Psoas muscle (tissue), 8 donors: ENCODE measurements around the gene RNF167. TPM values are rescaled to one million over a fixed set of nuclear protein-coding genes. Genes with fewer than 3 reads are reported as not detected.
A peak's percentile ranks its signal among the peaks of the same experiment; 100 is the strongest.

Experiments used
- ATAC-seq, 4 donors: fragments of 200-7000 bp; cut with Tn5 transposase; one replicate each; pipeline ENCODE4 v1.9.1; 2020; ENCODE audit warnings: moderate library complexity in 3 of 4, mild to moderate bottlenecking in 2 of 4
- DNase-seq, 2 donors: peaks; one replicate each; pipeline ENCODE4 v3.0.0-alpha.2; 2020
- H3K27ac ChIP-seq: fragments of 200-600 bp; one replicate; pipeline ENCODE4 v1.8.0; 2022
- H3K27me3 ChIP-seq, 3 donors: fragments of 200-600 bp in 1 of 3; one replicate each; pipeline versions ENCODE4 v1.6.1 to v1.8.0; 2013 to 2022; ENCODE audit warnings: low read length in 2 of 3, mild to moderate bottlenecking in 2 of 3, moderate library complexity in 1 of 3; ENCODE audit not compliant: insufficient read depth in 3 of 3
- H3K36me3 ChIP-seq, 2 donors: fragments of 200-600 bp in 1 of 2; one replicate each; pipeline versions ENCODE4 v1.6.1 to v1.8.0; 2013 to 2022; ENCODE audit warnings: low read depth in 1 of 2, mild to moderate bottlenecking in 1 of 2, moderate library complexity in 1 of 2; ENCODE audit not compliant: insufficient read depth in 1 of 2
- H3K4me1 ChIP-seq: fragments of 200-600 bp; one replicate; pipeline ENCODE4 v1.8.0; 2022
- H3K4me3 ChIP-seq: fragments of 200-600 bp; one replicate; pipeline ENCODE4 v1.8.0; 2022; ENCODE audit warnings: mild to moderate bottlenecking
- H3K9me3 ChIP-seq: fragments of 200-600 bp; one replicate; pipeline ENCODE4 v1.8.0; 2022
- WGBS, 3 donors: extraction: QIAGEN DNeasy Blood & Tissue Kit; methylation state at CpG; one replicate each; pipeline versions ENCODE4 v1.1.6 to v1.1.7; 2013; 5-methylcytosine and 5-hydroxymethylcytosine counted together
- intact Hi-C, 2 donors: fragments of 100-400 bp; cut with DNase I; formaldehyde crosslinking; loops; one replicate each; pipeline versions ENCODE4 v1.11.0 to v1.14.2; 2022
- polyA plus RNA-seq, 3 donors: library from polyadenylated mRNA; stranded (reverse); fragments of 200-250 nt; gene quantifications; one replicate each; pipeline ENCODE4 v1.2.3, GENCODE V29; 2013
- total RNA-seq, 4 donors: library from RNA; stranded (reverse); fragmentation: NEBNext Ultra II Directional in 2 of 4; extraction: Animal tissue kit (Norgen Biotek cat#: 25700) in 2 of 4; gene quantifications; one replicate each; pipeline versions ENCODE4 v1.2.1 to v1.2.4, GENCODE V29; 2021 to 2023
- TF ChIP-seq, protein P1 (sequence below): fragments of 200-600 bp; IDR thresholded peaks from one replicate; pipeline ENCODE4 v1.8.0; 2022; ENCODE audit warnings: antibody characterized with exemption
- donor health status: healthy with polysubstance abuse.
- donor health status: DM: no; HTN: no; CAD: no; lungs with moderate emphysema.
- donor health status: Bipolar disorder and iron deficiency.
- donor health status: healthy.
- donor health status: DM: yes; HTN: yes; CAD: no.
- donor health status: DM: no; HTN: no; CAD: no.
- donor health status: DM: no; HTN: no; CAD: no.
- donor health status: DM: yes; HTN: yes; CAD: no.

The RNF167 gene
- total and polyA plus RNA-seq, 7 donors: 85.1 to 151 (median 88.1) TPM

DNA sequence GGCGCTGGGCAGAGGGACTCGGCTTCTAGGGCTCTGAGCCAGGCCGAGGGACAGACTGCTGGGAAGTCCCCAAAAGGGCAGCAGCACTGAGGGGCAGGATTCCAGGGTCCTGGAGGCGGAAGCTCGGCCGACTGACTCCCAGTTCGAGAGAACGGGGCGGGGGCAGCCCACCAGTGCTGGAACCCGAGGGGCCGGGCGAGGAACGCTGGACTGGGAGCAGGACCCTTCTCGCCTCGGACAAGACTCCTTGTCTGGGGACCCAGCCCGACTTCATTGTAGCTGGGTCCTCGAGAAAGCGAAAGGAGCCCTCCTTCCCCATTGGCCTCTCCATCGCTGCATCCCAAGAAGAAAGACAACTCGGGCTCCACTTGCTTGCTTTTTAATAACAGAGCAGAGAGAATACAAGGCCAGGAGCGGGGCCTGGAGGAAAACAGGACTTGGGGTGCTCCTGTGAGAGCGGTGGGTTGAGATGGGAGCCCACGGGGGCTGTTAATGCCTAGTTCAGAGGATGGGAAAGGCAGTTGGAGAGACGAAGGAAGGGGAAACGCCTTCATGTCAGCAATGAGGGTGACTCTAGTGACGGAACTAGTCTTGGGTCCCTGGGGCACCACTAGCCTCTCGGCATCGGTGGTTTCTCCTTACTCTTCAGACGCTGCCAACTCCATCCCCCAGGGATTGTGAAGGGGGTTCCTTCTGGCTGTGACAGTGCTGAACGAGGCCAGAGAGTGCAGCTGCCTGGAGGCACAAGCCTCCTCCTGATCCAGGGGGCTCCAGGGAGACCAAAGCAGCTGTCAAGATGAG, 47.9 kb downstream of the RNF167 start:
- Histone ChIP-seq H3K27ac (peak overlapping the region; percentile 97), H3K4me1 (peaks cover 20% of the 10 kb centered on the region), H3K36me3 (peaks cover 0 to 30% of the 10 kb centered on the region in 2 donors), H3K9me3 (no peaks in the 10 kb centered on the region), H3K4me3 (peak overlapping the region; percentile 94), H3K27me3 (no peaks in the 10 kb centered on the region)
- TF ChIP-seq, protein P1, sequence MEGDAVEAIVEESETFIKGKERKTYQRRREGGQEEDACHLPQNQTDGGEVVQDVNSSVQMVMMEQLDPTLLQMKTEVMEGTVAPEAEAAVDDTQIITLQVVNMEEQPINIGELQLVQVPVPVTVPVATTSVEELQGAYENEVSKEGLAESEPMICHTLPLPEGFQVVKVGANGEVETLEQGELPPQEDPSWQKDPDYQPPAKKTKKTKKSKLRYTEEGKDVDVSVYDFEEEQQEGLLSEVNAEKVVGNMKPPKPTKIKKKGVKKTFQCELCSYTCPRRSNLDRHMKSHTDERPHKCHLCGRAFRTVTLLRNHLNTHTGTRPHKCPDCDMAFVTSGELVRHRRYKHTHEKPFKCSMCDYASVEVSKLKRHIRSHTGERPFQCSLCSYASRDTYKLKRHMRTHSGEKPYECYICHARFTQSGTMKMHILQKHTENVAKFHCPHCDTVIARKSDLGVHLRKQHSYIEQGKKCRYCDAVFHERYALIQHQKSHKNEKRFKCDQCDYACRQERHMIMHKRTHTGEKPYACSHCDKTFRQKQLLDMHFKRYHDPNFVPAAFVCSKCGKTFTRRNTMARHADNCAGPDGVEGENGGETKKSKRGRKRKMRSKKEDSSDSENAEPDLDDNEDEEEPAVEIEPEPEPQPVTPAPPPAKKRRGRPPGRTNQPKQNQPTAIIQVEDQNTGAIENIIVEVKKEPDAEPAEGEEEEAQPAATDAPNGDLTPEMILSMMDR: no peak
- peak in 2 of 4 donors; percentile 9 to 33 for ATAC-seq
- intact Hi-C loops: loop anchor here (2.0 to 5.0 kb wide), 3 partner anchors 46 to 81 kb away; partner anchors contain the start of genes RNF167 (in 1 of the 2) and SLC25A11 (in 1 of the 2)
- peak; percentile 39 to 74 for DNase-seq
- 1 to 2% (median 2%) methylated on average over 27 to 30 of the region's 30 CpGs for WGBS, 3 donors

DNA sequence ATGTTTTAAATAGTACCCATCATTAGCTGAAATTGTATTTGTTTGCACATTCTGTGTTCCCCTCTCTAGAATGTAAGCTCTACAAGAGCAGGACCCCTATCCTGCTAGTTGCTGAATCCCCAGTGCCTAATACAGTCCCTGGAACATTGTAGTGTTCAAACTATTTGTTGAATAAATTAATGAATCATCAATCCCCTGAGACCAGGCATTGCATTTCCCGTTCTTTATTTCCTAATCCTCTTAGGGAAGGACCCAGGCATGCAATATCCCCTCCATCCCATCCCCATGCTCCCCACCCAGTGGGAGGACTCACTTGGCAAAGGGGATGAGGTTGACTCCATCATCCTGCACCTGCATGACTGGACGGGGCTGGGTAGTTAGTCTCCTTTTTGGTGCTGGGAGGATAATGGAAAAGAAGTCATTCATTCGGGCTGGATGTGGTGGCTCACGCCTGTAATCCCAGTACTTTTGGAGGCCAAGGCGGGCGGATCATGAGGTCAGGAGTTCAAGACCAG, 54.1 kb downstream of the RNF167 start:
- intact Hi-C loops: no loop called here
- TF ChIP-seq, protein P1: no peak
- H3K27ac ChIP-seq: no peak overlapping the region
- no peaks in the 10 kb centered on the region for H3K36me3 ChIP-seq
- 84 to 88% (median 87%) methylated on average over 6 of the region's 6 CpGs for WGBS, 3 donors
- no peak overlapping the region for H3K4me3 ChIP-seq
- no peaks in the 10 kb centered on the region for H3K9me3 ChIP-seq
- no peaks in the 10 kb centered on the region for H3K27me3 ChIP-seq
- DNase-seq: no peak
- H3K4me1 ChIP-seq: peaks cover 9% of the 10 kb centered on the region
- ATAC-seq: no peak

Other genes with a start within 250 kb of the RNF167 start
- 10 to 100 TPM; 51.7 to 57.2 (median 55.5) TPM for gene PELP1, start 236.1 kb upstream of the RNF167 start, total RNA-seq
- 10 to 100 TPM; 17.5 to 38.6 (median 20.4) TPM for gene PELP1, start 236.1 kb upstream of the RNF167 start, polyA plus RNA-seq
- 10 to 100 TPM; 12.1 to 16.5 (median 14.7) TPM for gene ARRB2, start 229.6 kb upstream of the RNF167 start, total RNA-seq
- 10 to 100 TPM in 1 of 3 donors, 1 to 10 TPM in 2; 6.6 to 11.8 (median 8.0) TPM for gene ARRB2, start 229.6 kb upstream of the RNF167 start, polyA plus RNA-seq
- gene MED11, start 208.8 kb upstream of the RNF167 start, total RNA-seq: 10 to 100 TPM; 19.2 to 26.6 (median 23.7) TPM
- 10 to 100 TPM; 44.0 to 52.1 (median 46.3) TPM for gene MED11, start 208.8 kb upstream of the RNF167 start, polyA plus RNA-seq
- gene ZMYND15, start 200.4 kb upstream of the RNF167 start, total RNA-seq: under 1 TPM in 3 of 4 donors, not detected in 1; 0.08 to 0.30 (median 0.15) TPM
- under 1 TPM in 2 of 3 donors, not detected in 1; 0.04 to 0.09 TPM for gene ZMYND15, start 200.4 kb upstream of the RNF167 start, polyA plus RNA-seq
- gene CXCL16, start 200.3 kb upstream of the RNF167 start, total RNA-seq: 1 to 10 TPM; 1.7 to 5.4 (median 2.8) TPM
- gene CXCL16, start 200.3 kb upstream of the RNF167 start, polyA plus RNA-seq: under 1 TPM; 0.45 to 0.72 (median 0.48) TPM
- gene TM4SF5, start 168.4 kb upstream of the RNF167 start, total RNA-seq: not detected
- gene TM4SF5, start 168.4 kb upstream of the RNF167 start, polyA plus RNA-seq: under 1 TPM in 1 of 3 donors, not detected in 2; 0.34 TPM
- under 1 TPM; 0.42 to 0.84 (median 0.64) TPM for gene VMO1, start 153.9 kb upstream of the RNF167 start, total RNA-seq
- gene VMO1, start 153.9 kb upstream of the RNF167 start, polyA plus RNA-seq: 1 to 10 TPM in 2 of 3 donors, under 1 TPM in 1; 0.84 to 3.1 (median 1.8) TPM
- gene GLTPD2, start 151.3 kb upstream of the RNF167 start, total RNA-seq: not detected
- gene GLTPD2, start 151.3 kb upstream of the RNF167 start, polyA plus RNA-seq: not detected
- gene PSMB6, start 144.1 kb upstream of the RNF167 start, total RNA-seq: 100 to 1,000 TPM; 160 to 254 (median 234) TPM
- gene PSMB6, start 144.1 kb upstream of the RNF167 start, polyA plus RNA-seq: 100 to 1,000 TPM; 416 to 561 (median 427) TPM
- gene PLD2, start 133.1 kb upstream of the RNF167 start, total RNA-seq: 1 to 10 TPM; 3.7 to 7.5 (median 4.3) TPM
- 1 to 10 TPM; 2.4 to 4.2 (median 3.0) TPM for gene PLD2, start 133.1 kb upstream of the RNF167 start, polyA plus RNA-seq
- gene MINK1, start 106.9 kb upstream of the RNF167 start, total RNA-seq: 10 to 100 TPM; 15.8 to 23.8 (median 20.8) TPM
- 10 to 100 TPM in 2 of 3 donors, 1 to 10 TPM in 1; 8.9 to 19.2 (median 14.2) TPM for gene MINK1, start 106.9 kb upstream of the RNF167 start, polyA plus RNA-seq
- under 1 TPM in 2 of 4 donors, not detected in 2; 0.20 to 0.30 TPM for gene C17orf107, start 40.7 kb upstream of the RNF167 start, total RNA-seq
- under 1 TPM; 0.01 to 0.10 (median 0.03) TPM for gene C17orf107, start 40.7 kb upstream of the RNF167 start, polyA plus RNA-seq
- gene CHRNE, start 37.2 kb upstream of the RNF167 start, total RNA-seq: 1 to 10 TPM in 1 of 4 donors, under 1 TPM in 3; 0.19 to 1.1 (median 0.28) TPM
- under 1 TPM; 0.16 to 0.70 (median 0.56) TPM for gene CHRNE, start 37.2 kb upstream of the RNF167 start, polyA plus RNA-seq
- under 1 TPM in 1 of 4 donors, not detected in 3; 0.10 TPM for gene GP1BA, start 8.0 kb upstream of the RNF167 start, total RNA-seq
- under 1 TPM in 2 of 3 donors, not detected in 1; 0.04 to 0.05 TPM for gene GP1BA, start 8.0 kb upstream of the RNF167 start, polyA plus RNA-seq
- 100 to 1,000 TPM in 3 of 4 donors, 10 to 100 TPM in 1; 97.1 to 225 (median 143) TPM for gene SLC25A11, start 222 bp upstream of the RNF167 start, total RNA-seq
- gene SLC25A11, start 222 bp upstream of the RNF167 start, polyA plus RNA-seq: 100 to 1,000 TPM; 125 to 163 (median 128) TPM
- gene PFN1, start 8.3 kb downstream of the RNF167 start, total RNA-seq: 100 to 1,000 TPM; 149 to 253 (median 205) TPM
- gene PFN1, start 8.3 kb downstream of the RNF167 start, polyA plus RNA-seq: 1,000 to 10,000 TPM in 1 of 3 donors, 100 to 1,000 TPM in 2; 220 to 1,518 (median 312) TPM
- 1,000 to 10,000 TPM; 2,251 to 3,238 (median 2,533) TPM for gene ENO3, start 10.9 kb downstream of the RNF167 start, total RNA-seq
- 1,000 to 10,000 TPM; 1,126 to 5,696 (median 4,322) TPM for gene ENO3, start 10.9 kb downstream of the RNF167 start, polyA plus RNA-seq
- 100 to 1,000 TPM in 3 of 4 donors, 10 to 100 TPM in 1; 79.2 to 156 (median 111) TPM for gene SPAG7, start 27.5 kb downstream of the RNF167 start, total RNA-seq
- 100 to 1,000 TPM in 2 of 3 donors, 10 to 100 TPM in 1; 93.2 to 179 (median 170) TPM for gene SPAG7, start 27.5 kb downstream of the RNF167 start, polyA plus RNA-seq
- 10 to 100 TPM; 43.0 to 60.8 (median 51.0) TPM for gene CAMTA2, start 47.4 kb downstream of the RNF167 start, total RNA-seq
- 10 to 100 TPM; 30.3 to 50.2 (median 39.5) TPM for gene CAMTA2, start 47.4 kb downstream of the RNF167 start, polyA plus RNA-seq
- gene INCA1, start 57.3 kb downstream of the RNF167 start, total RNA-seq: 1 to 10 TPM; 2.9 to 4.9 (median 3.5) TPM
- gene INCA1, start 57.3 kb downstream of the RNF167 start, polyA plus RNA-seq: 1 to 10 TPM; 1.6 to 4.1 (median 4.0) TPM
- 1,000 to 10,000 TPM in 1 of 4 donors, 100 to 1,000 TPM in 3; 624 to 1,039 (median 691) TPM for gene KIF1C, start 57.7 kb downstream of the RNF167 start, total RNA-seq
- 100 to 1,000 TPM; 204 to 445 (median 311) TPM for gene KIF1C, start 57.7 kb downstream of the RNF167 start, polyA plus RNA-seq
- not detected for gene SLC52A1, start 95.2 kb downstream of the RNF167 start, total RNA-seq
- gene SLC52A1, start 95.2 kb downstream of the RNF167 start, polyA plus RNA-seq: under 1 TPM in 2 of 3 donors, not detected in 1; 0.01 to 0.04 TPM
- 10 to 100 TPM in 1 of 4 donors, 1 to 10 TPM in 3; 6.8 to 12.3 (median 8.0) TPM for gene ZFP3, start 138.2 kb downstream of the RNF167 start, total RNA-seq
- 10 to 100 TPM in 1 of 3 donors, 1 to 10 TPM in 2; 3.7 to 11.2 (median 3.9) TPM for gene ZFP3, start 138.2 kb downstream of the RNF167 start, polyA plus RNA-seq
- 10 to 100 TPM in 1 of 4 donors, 1 to 10 TPM in 3; 5.8 to 12.2 (median 7.4) TPM for gene ZNF232, start 171.6 kb downstream of the RNF167 start, total RNA-seq
- gene ZNF232, start 171.6 kb downstream of the RNF167 start, polyA plus RNA-seq: 10 to 100 TPM in 1 of 3 donors, 1 to 10 TPM in 2; 7.1 to 19.3 (median 8.0) TPM
- gene USP6, start 175.8 kb downstream of the RNF167 start, total RNA-seq: 1 to 10 TPM in 1 of 4 donors, under 1 TPM in 3; 0.40 to 3.2 (median 0.41) TPM
- under 1 TPM; 0.05 to 0.37 (median 0.25) TPM for gene USP6, start 175.8 kb downstream of the RNF167 start, polyA plus RNA-seq